Spleen (tissue), 11 donors: ENCODE measurements around the gene PROM1. TPM values are rescaled to one million over a fixed set of nuclear protein-coding genes. Genes with fewer than 3 reads are reported as not detected.
A peak's percentile ranks its signal among the peaks of the same experiment; 100 is the strongest.

Experiments used
- DNase-seq: peaks from one replicate; pipeline ENCODE4 v3.0.0-alpha.2; 2020
- H3K27ac ChIP-seq, 8 donors: fragments of 200-600 bp; sonication (generic) in 7 of 8; 1 replicate in 4 of 8; 2 replicates in 4 of 8; pipeline versions ENCODE4 v1.5.0 to v1.8.0; 2016 to 2021; ENCODE audit warnings: inconsistent platforms in 4 of 8, mild to moderate bottlenecking in 4 of 8, moderate library complexity in 1 of 8
- H3K27me3 ChIP-seq, 7 donors: fragments of 200-600 bp; sonication (generic) in 6 of 7; replicated peaks in 1 of 7; 1 replicate in 4 of 7; 2 replicates in 3 of 7; pipeline versions ENCODE4 v1.5.0 to v1.8.0; 2016 to 2021; ENCODE audit warnings: inconsistent platforms in 3 of 7, mild to moderate bottlenecking in 1 of 7
- H3K36me3 ChIP-seq, 6 donors: fragments of 200-600 bp; sonication (generic) in 5 of 6; 1 replicate in 4 of 6; 2 replicates in 2 of 6; pipeline versions ENCODE4 v1.5.0 to v1.8.0; 2016 to 2021; ENCODE audit warnings: inconsistent platforms in 2 of 6
- H3K4me1 ChIP-seq, 6 donors: fragments of 200-600 bp; sonication (generic) in 5 of 6; 1 replicate in 3 of 6; 2 replicates in 3 of 6; pipeline versions ENCODE4 v1.5.0 to v1.8.0; 2016 to 2021; ENCODE audit warnings: inconsistent platforms in 3 of 6
- H3K4me3 ChIP-seq, 8 donors: fragments of 200-600 bp; sonication (generic) in 7 of 8; 1 replicate in 4 of 8; 2 replicates in 4 of 8; pipeline versions ENCODE4 v1.5.0 to v1.8.0; 2016 to 2021; ENCODE audit warnings: inconsistent platforms in 4 of 8, mild to moderate bottlenecking in 4 of 8, moderate library complexity in 2 of 8
- H3K9me3 ChIP-seq, 8 donors: fragments of 200-600 bp; sonication (generic) in 7 of 8; 1 replicate in 4 of 8; 2 replicates in 4 of 8; pipeline versions ENCODE4 v1.5.0 to v1.8.0; 2016 to 2021; ENCODE audit warnings: inconsistent platforms in 4 of 8
- POLR2A ChIP-seq, 3 donors: fragments of 450-650 bp; IDR thresholded peaks; one replicate each; pipeline ENCODE4 v1.5.1; 2017; ENCODE audit warnings: antibody characterized with exemption in 3 of 3, mild to moderate bottlenecking in 1 of 3
- POLR2AphosphoS5 ChIP-seq, 3 donors: sonication (generic); formaldehyde crosslinking; IDR thresholded peaks; one replicate each; pipeline ENCODE4 v1.5.1; 2017; ENCODE audit warnings: antibody characterized with exemption in 3 of 3
- WGBS, 5 donors: extraction: QIAGEN DNeasy Blood & Tissue Kit in 3 of 5; methylation state at CpG; one replicate each; pipeline versions ENCODE4 v1.1.5 to v1.1.7; 2013 to 2018; 5-methylcytosine and 5-hydroxymethylcytosine counted together
- intact Hi-C: fragments of 100-400 bp; cut with DNase I; formaldehyde crosslinking; loops from one replicate; pipeline ENCODE4 v1.15.0; 2023; ENCODE audit warnings: low total_unique reads
- polyA plus RNA-seq, 3 donors: library from polyadenylated mRNA; stranded (reverse); fragments of 200-250 nt; gene quantifications; one replicate each; pipeline ENCODE4 v1.2.1, GENCODE V29; 2013
- total RNA-seq, 7 donors: library from RNA; depleted of rRNA in 3 of 7; stranded (reverse); fragments of >200 nt in 3 of 7; fragmentation: NEBNext Ultra II Directional in 4 of 7; extraction: Animal tissue kit (Norgen Biotek cat#: 25700) in 4 of 7; gene quantifications; one replicate each; pipeline versions ENCODE4 v1.1.0 to v1.2.1, GENCODE V29; 2016 to 2021
- TF ChIP-seq, protein P1 (sequence below), 11 experiments: fragments of 200-600 bp in 7 of 11; fragments of 450-650 bp in 4 of 11; sonication (generic) in 4 of 11; IDR thresholded peaks in 8 of 11; conservative IDR thresholded peaks in 3 of 11; 1 replicate in 7 of 11; 2 replicates in 4 of 11; pipeline versions ENCODE4 v1.4.0 to v1.8.0; 2016 to 2021; ENCODE audit warnings: antibody characterized with exemption in 11 of 11, inconsistent platforms in 4 of 11, mild to moderate bottlenecking in 1 of 11
- donor health status: healthy with polysubstance abuse.
- donor health status: DM: no; HTN: no; CAD: no; lungs with moderate emphysema.
- donor health status: DM: no; HTN: no; CAD: no.
- donor health status: Bipolar disorder and iron deficiency.
- donor health status: healthy.
- donor health status: DM: no; HTN: no; CAD: no.
- donor health status: DM: yes; HTN: yes; CAD: no.

Gene PROM1
- total and polyA plus RNA-seq, 10 donors: 0.15 to 4.6 (median 0.93) TPM

DNA sequence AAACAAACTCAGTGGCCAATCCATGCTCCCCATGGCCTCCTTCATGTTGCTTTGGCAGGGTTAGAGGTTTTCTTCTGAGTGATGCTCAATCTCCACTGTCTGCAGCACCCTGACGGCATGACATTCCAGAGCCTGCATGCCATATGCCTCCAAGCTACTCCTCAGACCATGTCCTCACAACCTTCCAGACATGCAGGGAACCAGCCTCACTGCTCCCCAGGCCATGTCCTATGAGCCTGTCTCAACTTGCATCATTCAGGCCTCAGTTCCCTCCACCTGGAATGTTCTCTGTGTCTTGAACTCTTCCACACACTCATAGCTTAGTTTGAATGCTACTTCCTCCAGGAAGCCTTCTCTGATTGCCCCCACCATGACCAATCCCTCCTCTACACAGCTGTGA lies 18.8 kb downstream of the PROM1 start:
- no peaks in the 10 kb centered on the region for H3K27me3 ChIP-seq
- intact Hi-C loops: no loop called here
- TF ChIP-seq, protein P1, sequence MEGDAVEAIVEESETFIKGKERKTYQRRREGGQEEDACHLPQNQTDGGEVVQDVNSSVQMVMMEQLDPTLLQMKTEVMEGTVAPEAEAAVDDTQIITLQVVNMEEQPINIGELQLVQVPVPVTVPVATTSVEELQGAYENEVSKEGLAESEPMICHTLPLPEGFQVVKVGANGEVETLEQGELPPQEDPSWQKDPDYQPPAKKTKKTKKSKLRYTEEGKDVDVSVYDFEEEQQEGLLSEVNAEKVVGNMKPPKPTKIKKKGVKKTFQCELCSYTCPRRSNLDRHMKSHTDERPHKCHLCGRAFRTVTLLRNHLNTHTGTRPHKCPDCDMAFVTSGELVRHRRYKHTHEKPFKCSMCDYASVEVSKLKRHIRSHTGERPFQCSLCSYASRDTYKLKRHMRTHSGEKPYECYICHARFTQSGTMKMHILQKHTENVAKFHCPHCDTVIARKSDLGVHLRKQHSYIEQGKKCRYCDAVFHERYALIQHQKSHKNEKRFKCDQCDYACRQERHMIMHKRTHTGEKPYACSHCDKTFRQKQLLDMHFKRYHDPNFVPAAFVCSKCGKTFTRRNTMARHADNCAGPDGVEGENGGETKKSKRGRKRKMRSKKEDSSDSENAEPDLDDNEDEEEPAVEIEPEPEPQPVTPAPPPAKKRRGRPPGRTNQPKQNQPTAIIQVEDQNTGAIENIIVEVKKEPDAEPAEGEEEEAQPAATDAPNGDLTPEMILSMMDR (IDR thresholded peaks at IDR 0.05 in 8 of 11, conservative IDR thresholded peaks at IDR 0.05 in 3 of 11): no peak
- TF ChIP-seq POLR2A (IDR thresholded peaks at IDR 0.05) (no peak), POLR2AphosphoS5 (IDR thresholded peaks at IDR 0.05) (no peak)
- H3K4me1 ChIP-seq: no peaks in the 10 kb centered on the region
- WGBS, 5 donors: 85 to 100% (median 94%) methylated on average over 1 of the region's 1 CpG
- H3K36me3 ChIP-seq: no peaks in the 10 kb centered on the region
- DNase-seq: no peak
- no peak overlapping the region for H3K4me3 ChIP-seq
- H3K27ac ChIP-seq: no peak overlapping the region
- H3K9me3 ChIP-seq: no peaks in the 10 kb centered on the region

DNA sequence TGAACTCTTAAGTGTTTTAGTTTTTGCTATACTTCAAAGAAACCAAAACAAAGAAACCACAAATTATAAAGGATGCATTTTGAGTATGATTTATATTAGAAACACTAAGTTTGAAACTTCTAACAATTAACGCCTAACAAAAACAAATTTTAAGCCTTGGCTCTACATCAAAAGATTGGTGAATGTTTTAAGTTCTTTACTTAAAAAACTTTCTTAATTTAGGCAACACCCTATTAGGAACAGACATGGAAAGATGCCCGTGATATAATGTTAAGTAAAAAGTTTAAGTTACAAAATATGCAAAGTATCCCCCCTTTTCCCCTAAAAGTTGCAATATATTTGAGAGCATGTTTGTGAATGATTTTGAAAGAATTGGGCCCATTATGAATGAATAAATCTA lies 21.2 kb downstream of the PROM1 start:
- Histone ChIP-seq H3K9me3 (no peaks in the 10 kb centered on the region), H3K4me1 (peaks cover 0 to 2% (median 0%) of the 10 kb centered on the region in 6 donors), H3K27ac (no peak overlapping the region), H3K36me3 (no peaks in the 10 kb centered on the region), H3K4me3 (no peak overlapping the region), H3K27me3 (peaks cover 0 to 5% (median 0%) of the 10 kb centered on the region in 7 donors)
- no peak for DNase-seq
- WGBS, 5 donors: 57 to 70% (median 63%) methylated on average over 2 of the region's 2 CpGs
- intact Hi-C loops: no loop called here
- TF ChIP-seq, protein P1 (IDR thresholded peaks at IDR 0.05 in 8 of 11, conservative IDR thresholded peaks at IDR 0.05 in 3 of 11): no peak
- no peak for TF ChIP-seq POLR2A (IDR thresholded peaks at IDR 0.05)
- TF ChIP-seq POLR2AphosphoS5 (IDR thresholded peaks at IDR 0.05): no peak

DNA sequence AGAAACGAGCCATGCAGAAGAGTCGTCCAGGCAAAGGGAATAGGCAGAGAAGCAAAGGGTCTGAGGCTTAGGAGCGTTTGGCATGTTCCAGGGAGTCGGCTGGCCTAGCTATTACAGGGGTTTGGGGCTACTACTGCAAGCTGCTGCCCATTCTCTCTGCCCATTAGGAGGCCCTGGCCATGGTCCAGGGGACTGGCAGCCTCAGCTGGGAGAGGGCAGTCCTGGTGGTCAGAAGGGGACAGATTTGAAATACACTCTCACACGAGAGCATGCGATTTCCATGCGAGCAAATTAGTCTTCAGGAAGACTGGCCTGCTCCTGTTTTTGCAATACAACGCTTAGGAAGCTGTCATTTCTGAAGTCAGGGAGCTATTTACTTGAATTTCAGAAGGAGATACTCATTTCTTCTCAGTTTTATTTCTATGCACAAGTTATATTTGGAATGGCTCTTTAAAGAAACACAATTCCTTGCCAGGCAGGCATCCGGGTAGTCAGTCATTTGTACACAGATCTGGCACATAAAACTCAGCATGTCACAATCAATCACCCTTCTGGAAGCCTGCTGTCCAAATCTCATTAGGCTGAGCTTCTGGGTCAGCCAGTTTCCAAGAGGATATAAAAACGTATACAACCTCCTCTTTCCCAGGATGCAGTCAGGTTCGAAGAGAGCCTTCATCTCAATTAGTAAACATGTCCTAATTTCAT lies 27.0 kb downstream of the PROM1 start:
- no peak overlapping the region for H3K4me3 ChIP-seq
- H3K9me3 ChIP-seq: no peaks in the 10 kb centered on the region
- H3K27ac ChIP-seq: peak overlapping the region in 2 of 8 donors; percentile 22 to 30
- 35 to 55% (median 42%) methylated on average over 11 of the region's 11 CpGs for WGBS, 5 donors
- H3K36me3 ChIP-seq: no peaks in the 10 kb centered on the region
- intact Hi-C loops: no loop called here
- DNase-seq: no peak
- peaks cover 0 to 27% (median 9%) of the 10 kb centered on the region in 6 donors for H3K4me1 ChIP-seq
- TF ChIP-seq, protein P1 (IDR thresholded peaks at IDR 0.05 in 8 of 11, conservative IDR thresholded peaks at IDR 0.05 in 3 of 11): no peak
- no peak for TF ChIP-seq POLR2AphosphoS5 (IDR thresholded peaks at IDR 0.05)
- peaks cover 0 to 12% (median 0%) of the 10 kb centered on the region in 7 donors for H3K27me3 ChIP-seq

DNA sequence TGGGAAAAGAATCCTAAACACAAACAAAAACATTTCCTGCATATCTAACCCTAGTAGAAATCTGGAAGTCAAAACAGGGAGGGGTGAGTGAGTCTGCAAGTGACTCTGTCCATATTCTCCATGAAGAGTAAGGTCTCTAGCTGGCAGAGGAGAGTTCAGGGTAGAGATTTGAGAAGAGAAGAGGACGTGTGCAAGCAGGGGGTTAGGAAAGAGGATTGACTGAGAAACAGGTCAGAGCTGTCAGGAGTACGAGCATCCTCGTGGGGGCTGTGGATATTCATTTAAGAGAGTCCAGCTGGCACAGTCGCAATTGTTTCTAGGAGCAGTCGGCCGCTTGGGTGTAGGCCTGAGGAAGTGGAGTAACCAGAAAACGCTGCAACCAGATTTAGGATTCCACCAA lies 27.9 kb downstream of the PROM1 start:
- TF ChIP-seq, protein P1 (IDR thresholded peaks at IDR 0.05 in 8 of 11, conservative IDR thresholded peaks at IDR 0.05 in 3 of 11): no peak
- no peak for TF ChIP-seq POLR2A (IDR thresholded peaks at IDR 0.05)
- TF ChIP-seq POLR2AphosphoS5 (IDR thresholded peaks at IDR 0.05): no peak
- no peak for DNase-seq
- intact Hi-C loops: no loop called here
- H3K27me3 ChIP-seq: peaks cover 0 to 21% (median 0%) of the 10 kb centered on the region in 7 donors
- 8 to 14% (median 11%) methylated on average over 7 of the region's 7 CpGs for WGBS, 5 donors
- no peaks in the 10 kb centered on the region for H3K9me3 ChIP-seq
- peaks cover 0 to 27% (median 9%) of the 10 kb centered on the region in 6 donors for H3K4me1 ChIP-seq
- H3K4me3 ChIP-seq: no peak overlapping the region
- H3K27ac ChIP-seq: no peak overlapping the region
- H3K36me3 ChIP-seq: no peaks in the 10 kb centered on the region
